Erythroblast (primary cell): ENCODE measurements around the gene SUPT3H.

Experiments used
- GATA1 ChIP-seq: IDR thresholded peaks from 2 replicates; pipeline ENCODE4 v1.6.1; 2011; ENCODE audit warnings: low read depth, mild to moderate bottlenecking, control low read depth, low read length, moderate library complexity
- POLR2A ChIP-seq: IDR thresholded peaks from 2 replicates; pipeline ENCODE4 v1.6.1; 2011; ENCODE audit warnings: mild to moderate bottlenecking, low read length

GRCh38 chr6:44943541-44943940, 434.2 kb downstream of the SUPT3H start:
- TF ChIP-seq POLR2A (no peak), GATA1 (no peak)
